IPS DF 6.9 (cell line): ENCODE measurements around the gene PTPN9.
A peak's percentile ranks its signal among the peaks of the same experiment; 100 is the strongest.
"Not testable (repeated sequence)": the region's sequence is repeated elsewhere in the genome, so short reads cannot be mapped to it uniquely, and the experiment has no call there.

Experiments
- DNase-seq: peaks from one replicate; pipeline ENCODE4 v3.0.0-alpha.2; 2013; ENCODE audit warnings: low read depth, low spot score
- H3K27ac ChIP-seq: one replicate; pipeline ENCODE4 v1.5.1; 2013; ENCODE audit warnings: low read length, control low read depth
- H3K27me3 ChIP-seq: 2 replicates; pipeline ENCODE4 v1.6.1; 2013; ENCODE audit warnings: mild to moderate bottlenecking, low read length; ENCODE audit not compliant: control insufficient read depth, insufficient read depth
- H3K36me3 ChIP-seq: 2 replicates; pipeline ENCODE4 v1.6.1; 2013; ENCODE audit warnings: low read length; ENCODE audit not compliant: control insufficient read depth, insufficient read depth
- H3K4me1 ChIP-seq: 2 replicates; pipeline ENCODE4 v1.6.1; 2013; ENCODE audit warnings: low read length; ENCODE audit not compliant: control insufficient read depth, insufficient read depth
- H3K4me3 ChIP-seq: 2 replicates; pipeline ENCODE4 v1.5.1; 2013; ENCODE audit warnings: mild to moderate bottlenecking, low read length
- H3K9me3 ChIP-seq: 2 replicates; pipeline ENCODE4 v1.6.1; 2013; ENCODE audit warnings: low read length, inconsistent platforms; ENCODE audit not compliant: control insufficient read depth, insufficient read depth
- WGBS: extraction: QIAGEN DNeasy Blood & Tissue Kit; methylation state at CpG from one replicate; pipeline ENCODE4 v1.1.7; 2013; ENCODE audit warnings: mixed read lengths, missing lambda C conversion rate; ENCODE audit not compliant: insufficient read length, insufficient coverage; 5-methylcytosine and 5-hydroxymethylcytosine counted together

PTPN9 gene

DNA sequence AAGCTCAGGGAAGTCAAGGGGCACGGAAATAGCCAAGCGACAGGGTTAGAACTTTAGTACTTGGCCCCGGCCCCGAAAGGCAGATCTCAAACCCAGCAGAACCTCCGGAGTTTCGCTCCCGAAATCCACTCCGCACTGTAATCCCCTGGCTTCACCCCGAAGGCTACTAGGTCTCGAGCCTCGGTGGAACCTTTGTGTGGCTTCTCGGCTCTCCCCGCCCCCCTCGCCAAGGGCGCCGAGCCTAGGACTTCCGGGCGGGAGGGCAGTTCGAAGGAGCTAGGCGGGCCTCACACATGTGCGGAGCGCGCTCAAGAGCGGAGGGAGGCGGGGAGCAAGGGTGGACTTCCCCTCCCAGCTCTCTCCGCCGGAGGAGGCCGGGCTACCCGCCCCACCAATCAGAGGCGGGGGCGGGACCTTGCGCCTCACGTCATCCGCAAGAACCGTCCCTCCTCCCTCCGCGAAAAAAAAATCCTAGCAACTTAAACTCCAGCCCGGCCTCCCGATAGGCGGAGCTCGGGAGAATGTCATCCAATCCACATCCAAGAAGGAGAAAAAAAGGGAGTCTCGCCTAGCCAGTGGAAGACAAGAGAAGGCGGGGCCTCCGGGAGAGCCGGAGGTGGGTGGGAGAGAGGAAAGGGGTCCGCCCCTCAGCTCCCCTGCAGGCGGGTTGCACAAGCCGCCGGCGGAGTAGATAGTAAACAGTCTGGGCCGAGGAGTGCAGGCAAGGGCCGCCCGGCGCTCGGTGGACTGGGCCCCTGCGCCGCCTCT lies 125.2 kb downstream of the PTPN9 start:
- H3K4me3 ChIP-seq = peak overlapping the region; percentile 64; the same call in 1 of the 2 replicates
- H3K27ac ChIP-seq = no peak overlapping the region
- no peaks in the 10 kb centered on the region for H3K27me3 ChIP-seq
- no peaks in the 10 kb centered on the region for H3K9me3 ChIP-seq
- H3K4me1 ChIP-seq = no peaks in the 10 kb centered on the region
- H3K36me3 ChIP-seq = no peaks in the 10 kb centered on the region
- WGBS = no CpG with 5 or more reads among the region's 57 CpGs
- peak; percentile 99 for DNase-seq

DNA sequence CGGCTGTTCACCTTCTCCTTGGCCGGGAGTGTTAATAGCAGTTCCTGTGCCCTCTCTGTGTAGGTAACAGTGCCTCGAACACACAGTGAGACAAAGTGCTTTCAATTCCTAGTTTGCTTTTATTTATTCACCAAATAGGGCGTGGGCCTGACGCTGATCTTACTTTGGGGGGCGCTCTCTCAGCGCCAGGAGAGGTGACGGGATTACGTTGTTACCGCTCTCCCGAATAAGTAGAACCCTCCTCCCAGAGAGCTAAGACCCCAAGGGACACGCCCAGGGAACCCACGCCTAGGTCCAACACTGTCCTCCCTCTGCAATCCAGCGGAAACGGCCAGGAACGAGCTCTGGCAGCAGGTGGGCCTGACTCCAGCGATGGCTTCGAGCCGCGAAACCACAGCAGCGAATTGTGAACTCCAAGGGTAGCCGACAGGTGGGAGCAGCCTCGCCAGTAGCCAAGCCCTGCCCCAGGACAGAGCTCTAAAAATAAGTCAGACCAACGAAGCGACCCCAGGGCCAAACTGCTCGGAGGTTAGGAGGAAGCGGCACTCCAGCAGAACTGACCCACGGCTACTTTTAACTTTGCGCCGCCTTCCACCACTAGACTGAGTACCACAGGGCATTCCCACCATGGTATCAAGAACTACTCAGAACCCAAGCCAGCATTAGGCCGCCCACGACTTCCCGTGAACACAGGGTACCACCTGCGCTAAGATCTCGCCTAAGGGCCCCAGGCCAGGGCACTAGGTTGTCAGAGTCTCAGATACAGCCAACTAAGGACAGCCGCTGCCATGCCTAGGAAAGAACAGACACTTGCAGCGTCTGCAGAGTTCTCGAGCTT lies 126.0 kb downstream of the PTPN9 start:
- Histone ChIP-seq H3K27ac (no peak overlapping the region), H3K9me3 (no peaks in the 10 kb centered on the region), H3K27me3 (no peaks in the 10 kb centered on the region), H3K4me1 (no peaks in the 10 kb centered on the region), H3K36me3 (no peaks in the 10 kb centered on the region), H3K4me3 (peak overlapping the region; percentile 52; the same call in 1 of the 2 replicates)
- DNase-seq = peak; percentile 54
- no CpG with 5 or more reads among the region's 38 CpGs for WGBS

DNA sequence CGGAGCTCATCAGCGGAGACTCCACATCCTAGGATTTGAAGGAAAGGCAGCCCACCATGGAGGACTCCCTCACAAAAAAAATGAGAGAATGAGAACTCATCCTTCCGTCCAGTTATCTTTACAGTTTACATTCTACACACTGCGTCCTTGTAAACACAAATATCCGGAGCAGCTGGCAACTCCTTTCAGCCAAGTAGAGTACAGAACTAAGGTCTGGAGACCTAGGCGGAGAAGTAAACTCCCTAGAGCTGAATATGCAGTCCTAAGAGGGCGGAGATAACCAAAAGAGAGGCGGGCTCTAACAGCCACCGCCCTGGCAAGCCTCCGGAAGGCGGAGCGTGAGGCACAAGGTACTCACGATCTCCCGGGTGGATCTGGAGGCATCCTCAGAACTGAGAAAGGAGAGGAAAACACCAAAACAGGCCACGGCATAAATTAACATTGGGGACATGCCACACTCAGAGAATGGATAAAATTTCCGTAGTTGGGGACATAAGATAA lies 126.7 kb downstream of the PTPN9 start:
- Histone ChIP-seq H3K27ac (no peak overlapping the region), H3K4me3 (peak overlapping the region; percentile 52; the same call in 1 of the 2 replicates), H3K9me3 (no peaks in the 10 kb centered on the region), H3K36me3 (no peaks in the 10 kb centered on the region), H3K27me3 (no peaks in the 10 kb centered on the region), H3K4me1 (no peaks in the 10 kb centered on the region)
- DNase-seq = peak; percentile 58
- WGBS = no CpG with 5 or more reads among the region's 16 CpGs

DNA sequence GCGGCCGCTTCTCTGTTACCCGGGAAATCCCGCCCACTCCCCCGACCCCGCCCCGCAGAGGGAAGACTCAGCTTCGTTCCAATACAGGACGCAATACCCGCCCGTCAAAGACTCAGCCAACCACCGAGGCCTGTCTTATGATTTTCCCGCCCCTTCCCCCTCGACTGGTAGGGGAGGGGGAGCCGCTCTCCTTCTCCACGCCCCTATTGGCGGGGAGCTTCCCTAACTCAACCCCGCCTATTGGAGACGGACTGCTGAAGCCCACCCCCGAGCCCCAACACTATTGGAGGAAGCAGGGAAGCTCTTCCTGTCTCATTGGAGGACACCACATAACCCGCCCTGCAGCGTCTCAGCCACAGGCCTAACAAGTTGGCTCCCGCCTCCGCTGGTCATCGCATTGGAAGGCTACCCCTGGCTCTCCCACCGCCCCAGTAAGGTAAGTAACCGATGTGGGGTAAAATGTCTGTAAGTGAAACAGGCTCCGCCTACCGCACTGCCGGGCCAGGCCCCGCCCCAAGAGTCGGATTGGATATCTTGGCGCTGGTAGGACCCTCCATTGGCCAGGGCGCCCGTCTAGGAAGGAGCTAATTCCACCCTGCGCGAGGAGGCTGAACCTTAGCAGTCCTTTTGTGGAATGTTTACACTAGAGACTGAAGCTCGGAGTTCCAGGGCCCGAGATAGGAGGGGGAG lies 127.3 kb downstream of the PTPN9 start, which contains the start of gene SIN3A:
SIN3A (minus strand) TSS at position 17 of the 690 bp plus-strand sequence. CDS start 21,315 bp downstream, outside the sequence.
- H3K36me3 ChIP-seq = no peaks in the 10 kb centered on the region
- H3K4me1 ChIP-seq = no peaks in the 10 kb centered on the region
- H3K27ac ChIP-seq = no peak within 1 kb of the TSS
- H3K4me3 ChIP-seq = peak within 1 kb of the TSS; percentile 69
- WGBS = no CpG with 5 or more reads among the region's 39 CpGs
- peak; percentile 98 for DNase-seq
- no peaks in the 10 kb centered on the region for H3K9me3 ChIP-seq
- no peaks in the 10 kb centered on the region for H3K27me3 ChIP-seq

DNA sequence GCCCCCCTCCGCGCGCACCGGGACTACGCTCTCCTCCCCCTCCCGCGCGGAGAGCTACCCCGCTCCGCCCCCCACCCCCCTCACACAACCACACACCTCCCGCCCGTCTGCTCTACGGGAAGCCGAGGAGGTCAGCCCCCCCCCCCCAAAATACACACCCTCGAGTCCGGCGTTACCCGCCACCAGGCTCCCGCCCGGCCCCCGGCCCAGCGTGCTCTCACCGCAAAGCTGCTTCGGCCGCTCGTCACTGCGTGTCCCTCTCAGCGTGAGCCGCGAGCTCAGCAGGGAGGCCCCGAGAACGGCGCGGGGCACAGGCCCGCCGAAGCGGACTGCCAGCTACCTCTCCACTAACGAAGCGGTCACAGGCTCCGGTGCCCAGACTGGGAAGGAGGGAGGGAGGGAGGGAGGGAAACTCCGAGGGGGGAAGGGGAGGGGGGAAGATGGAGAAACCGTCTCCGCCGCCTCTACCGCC lies 127.9 kb downstream of the PTPN9 start:
- Histone ChIP-seq H3K9me3 (no peaks in the 10 kb centered on the region), H3K4me1 (no peaks in the 10 kb centered on the region), H3K4me3 (peak overlapping the region; percentile 69), H3K27me3 (no peaks in the 10 kb centered on the region), H3K27ac (no peak overlapping the region), H3K36me3 (no peaks in the 10 kb centered on the region)
- WGBS = no CpG with 5 or more reads among the region's 45 CpGs
- DNase-seq = no peak

DNA sequence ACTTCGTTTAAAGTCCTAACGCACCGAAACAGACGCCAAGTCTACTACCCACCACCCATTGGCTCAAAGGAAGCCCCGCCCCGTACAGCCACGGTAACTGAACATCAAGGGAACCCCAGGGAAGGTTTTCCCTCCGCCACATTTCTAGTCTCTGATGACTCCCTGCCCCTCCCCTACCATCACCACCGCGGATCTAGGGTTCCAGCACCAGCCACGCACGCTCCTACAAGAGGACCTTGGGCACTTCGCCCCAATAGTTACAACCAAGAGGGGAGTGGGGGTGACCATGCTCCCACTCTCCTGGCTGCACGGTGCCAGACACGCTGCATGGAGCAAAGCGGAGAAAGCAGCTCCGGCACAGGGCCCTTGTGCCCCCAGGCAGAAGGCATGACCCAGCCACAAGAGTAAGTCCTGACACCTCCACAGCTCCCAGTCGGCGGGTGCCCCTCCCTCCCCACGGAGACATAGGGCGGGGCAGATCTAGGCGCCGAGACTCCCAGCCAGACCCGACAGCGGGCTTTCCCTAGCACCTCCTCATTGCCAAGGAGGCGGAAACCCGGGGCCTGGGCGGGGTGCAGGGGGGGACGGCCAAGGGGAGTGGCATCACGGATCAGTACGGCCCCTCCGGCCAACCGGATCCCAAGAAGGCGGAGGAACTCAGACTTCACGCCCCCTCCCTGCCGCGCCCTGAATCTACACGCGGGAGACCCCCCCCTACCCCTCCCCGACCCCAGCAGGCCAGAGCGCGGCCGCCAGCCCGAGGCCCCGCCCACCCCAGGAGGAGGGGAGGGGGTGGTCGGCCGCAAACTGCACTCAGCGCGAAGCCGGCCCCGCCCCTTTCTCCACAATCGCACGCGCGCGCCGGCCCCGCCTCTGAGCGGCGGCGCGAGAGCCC lies 128.6 kb downstream of the PTPN9 start:
- no CpG with 5 or more reads among the region's 62 CpGs for WGBS
- peak overlapping the region; percentile 69 for H3K4me3 ChIP-seq
- no peak overlapping the region for H3K27ac ChIP-seq
- no peaks in the 10 kb centered on the region for H3K36me3 ChIP-seq
- no peaks in the 10 kb centered on the region for H3K9me3 ChIP-seq
- H3K4me1 ChIP-seq = no peaks in the 10 kb centered on the region
- H3K27me3 ChIP-seq = no peaks in the 10 kb centered on the region
- peak; percentile 80 for DNase-seq

DNA sequence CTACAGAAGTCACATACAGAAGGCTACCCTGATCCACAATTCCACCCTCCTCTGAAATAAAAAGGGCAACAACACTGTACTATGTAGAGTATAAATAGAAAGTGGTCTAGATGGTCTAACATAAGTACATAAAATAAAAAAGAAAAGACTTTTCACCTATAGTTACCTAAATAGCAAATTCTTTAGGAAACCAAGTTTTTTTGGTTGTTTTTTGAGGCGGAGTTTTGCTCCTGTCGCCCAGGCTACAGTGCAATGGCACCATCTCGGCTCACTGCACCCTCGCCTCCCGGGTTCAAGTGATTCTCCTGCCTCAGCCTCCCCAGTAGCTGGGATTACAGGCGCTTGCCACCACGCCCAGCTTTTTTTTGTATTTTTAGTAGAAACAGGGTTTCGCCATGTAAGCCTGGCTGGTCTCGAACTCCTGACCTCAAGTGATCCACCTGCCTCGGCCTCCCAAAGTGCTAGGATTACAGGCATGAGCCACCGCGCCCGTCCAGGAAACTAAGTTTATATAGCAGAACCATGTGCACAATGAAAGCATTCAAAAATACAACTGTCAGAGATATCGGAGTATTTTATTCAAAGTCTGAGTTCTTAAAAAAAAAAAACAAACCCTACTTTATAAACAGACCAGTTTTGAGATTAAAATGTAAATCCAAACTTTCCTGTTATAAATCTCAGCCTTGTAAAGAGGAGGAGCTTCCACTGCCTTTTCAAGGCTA lies 129.4 kb downstream of the PTPN9 start:
- H3K36me3 ChIP-seq = no peaks in the 10 kb centered on the region
- no peaks in the 10 kb centered on the region for H3K27me3 ChIP-seq
- peak overlapping the region; percentile 64; the same call in 1 of the 2 replicates for H3K4me3 ChIP-seq
- no peak for DNase-seq
- no peaks in the 10 kb centered on the region for H3K4me1 ChIP-seq
- H3K9me3 ChIP-seq = no peaks in the 10 kb centered on the region
- H3K27ac ChIP-seq = no peak overlapping the region
- no CpG with 5 or more reads among the region's 14 CpGs for WGBS

DNA sequence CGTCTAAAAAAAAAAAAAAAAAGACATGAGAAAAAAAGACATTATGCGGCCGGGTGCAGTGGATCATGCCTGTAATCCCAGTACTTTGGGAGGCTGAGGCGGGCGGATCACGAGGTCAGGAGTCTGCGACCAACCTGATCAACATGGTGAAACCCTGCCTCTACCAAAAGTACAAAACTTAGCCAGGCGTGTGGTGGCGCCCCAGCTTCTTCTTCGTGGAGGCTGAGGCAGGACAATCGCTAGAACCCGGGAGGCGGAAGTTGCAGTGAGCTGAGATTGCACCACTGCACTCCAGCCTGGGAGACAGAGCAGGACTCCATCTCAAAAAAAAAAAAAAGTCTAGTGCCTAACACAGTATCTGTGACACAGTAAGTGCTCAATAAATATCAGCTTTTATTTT lies 130.9 kb downstream of the PTPN9 start:
- H3K27ac ChIP-seq, H3K36me3 ChIP-seq, H3K4me3 ChIP-seq, DNase-seq, H3K9me3 ChIP-seq, H3K27me3 ChIP-seq, H3K4me1 ChIP-seq: not testable (repeated sequence)
- no CpG with 5 or more reads among the region's 13 CpGs for WGBS

DNA sequence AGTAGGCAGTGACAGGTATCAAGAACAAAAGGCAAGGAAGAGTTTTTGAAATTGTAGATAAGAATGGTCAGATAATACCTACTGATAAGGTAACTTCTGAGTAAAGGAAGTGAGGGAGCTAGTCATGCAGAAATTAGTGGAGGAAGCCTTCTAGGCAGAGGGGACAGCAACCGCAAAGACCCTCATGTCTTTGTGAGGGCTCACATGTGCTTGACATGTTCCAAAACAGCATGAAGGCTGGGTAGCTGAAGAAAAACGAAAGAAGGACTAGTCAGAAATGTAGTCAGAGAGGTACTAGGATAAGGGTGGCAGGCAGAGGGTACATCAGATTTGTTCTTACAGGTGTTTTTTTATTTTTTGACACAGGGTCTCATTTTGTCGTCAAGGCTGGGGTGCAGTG lies 133.0 kb downstream of the PTPN9 start:
- Histone ChIP-seq H3K4me3 (no peak overlapping the region), H3K9me3 (no peaks in the 10 kb centered on the region), H3K27ac (no peak overlapping the region), H3K36me3 (no peaks in the 10 kb centered on the region), H3K27me3 (no peaks in the 10 kb centered on the region), H3K4me1 (no peaks in the 10 kb centered on the region)
- no CpG with 5 or more reads among the region's 3 CpGs for WGBS
- no peak for DNase-seq
